ENCODE data around the gene PTPRQ.

The PTPRQ gene

GRCh38 chr12:80712866-80713265, 268.8 kb downstream of the PTPRQ start:
- Mint-ChIP-seq H3K36me3 (ENCODE audit: low read depth) (no peaks in the 10 kb centered on the region), H3K27me3 (ENCODE audit: low read depth) (peaks cover 69% of the 10 kb centered on the region), H3K27ac (no peak overlapping the region), H3K4me1 (ENCODE audit: low read depth) (peaks cover 3% of the 10 kb centered on the region), H3K4me3 (no peak overlapping the region), H3K9me3 (no peaks in the 10 kb centered on the region)
- DNase-seq (ENCODE audit: low spot score) = no peak

GRCh38 chr12:80713419-80713818, 269.4 kb downstream of the PTPRQ start:
- no peak overlapping the region for H3K27ac Mint-ChIP-seq
- no peaks in the 10 kb centered on the region for H3K9me3 Mint-ChIP-seq
- H3K4me1 Mint-ChIP-seq (ENCODE audit: low read depth) = peaks cover 2% of the 10 kb centered on the region
- no peak for DNase-seq (ENCODE audit: low spot score)
- no peaks in the 10 kb centered on the region for H3K36me3 Mint-ChIP-seq (ENCODE audit: low read depth)
- peaks cover 68% of the 10 kb centered on the region for H3K27me3 Mint-ChIP-seq (ENCODE audit: low read depth)
- no peak overlapping the region for H3K4me3 Mint-ChIP-seq

GRCh38 chr12:80714055-80714454, 270.0 kb downstream of the PTPRQ start:
- DNase-seq (ENCODE audit: low spot score) = no peak
- no peaks in the 10 kb centered on the region for H3K36me3 Mint-ChIP-seq (ENCODE audit: low read depth)
- no peaks in the 10 kb centered on the region for H3K9me3 Mint-ChIP-seq
- H3K27ac Mint-ChIP-seq = no peak overlapping the region
- H3K4me3 Mint-ChIP-seq = no peak overlapping the region
- peaks cover 2% of the 10 kb centered on the region for H3K4me1 Mint-ChIP-seq (ENCODE audit: low read depth)
- peaks cover 67% of the 10 kb centered on the region for H3K27me3 Mint-ChIP-seq (ENCODE audit: low read depth)

GRCh38 chr12:80714846-80715245, 270.8 kb downstream of the PTPRQ start:
- Mint-ChIP-seq H3K27me3 (ENCODE audit: low read depth) (peaks cover 60% of the 10 kb centered on the region), H3K27ac (no peak overlapping the region), H3K9me3 (no peaks in the 10 kb centered on the region), H3K4me1 (ENCODE audit: low read depth) (peaks cover 2% of the 10 kb centered on the region), H3K4me3 (no peak overlapping the region), H3K36me3 (ENCODE audit: low read depth) (no peaks in the 10 kb centered on the region)
- DNase-seq (ENCODE audit: low spot score) = no peak

- Mint-ChIP-seq H3K4me3 (no peak overlapping the region), H3K27ac (no peak overlapping the region), H3K27me3 (ENCODE audit: low read depth) (peaks cover 51% of the 10 kb centered on the region), H3K4me1 (ENCODE audit: low read depth) (no peaks in the 10 kb centered on the region), H3K9me3 (no peaks in the 10 kb centered on the region), H3K36me3 (ENCODE audit: low read depth) (no peaks in the 10 kb centered on the region)
- DNase-seq (ENCODE audit: low spot score) = no peak
These were observed 271.7 kb downstream of the PTPRQ start for GRCh38 chr12:80715713-80716249.

- Mint-ChIP-seq H3K36me3 (ENCODE audit: low read depth) (no peaks in the 10 kb centered on the region), H3K9me3 (no peaks in the 10 kb centered on the region), H3K27ac (no peak within 1 kb of the TSS), H3K27me3 (ENCODE audit: low read depth) (peaks cover 48% of the 10 kb centered on the region), H3K4me3 (no peak within 1 kb of the TSS), H3K4me1 (ENCODE audit: low read depth) (no peaks in the 10 kb centered on the region)
- no peak for DNase-seq (ENCODE audit: low spot score)
These were observed 272.8 kb downstream of the PTPRQ start, which contains the start of gene MYF5 for GRCh38 chr12:80716696-80717469. Gene MYF5, plus strand, starts transcription at chr12:80716912. Its CDS starts 152 bp downstream, at chr12:80717064.

GRCh38 chr12:80717856-80718255, 273.8 kb downstream of the PTPRQ start:
- peaks cover 45% of the 10 kb centered on the region for H3K27me3 Mint-ChIP-seq (ENCODE audit: low read depth)
- no peaks in the 10 kb centered on the region for H3K4me1 Mint-ChIP-seq (ENCODE audit: low read depth)
- no peak for DNase-seq (ENCODE audit: low spot score)
- no peak overlapping the region for H3K4me3 Mint-ChIP-seq
- no peaks in the 10 kb centered on the region for H3K9me3 Mint-ChIP-seq
- no peak overlapping the region for H3K27ac Mint-ChIP-seq
- no peaks in the 10 kb centered on the region for H3K36me3 Mint-ChIP-seq (ENCODE audit: low read depth)

GRCh38 chr12:80720516-80720915, 276.5 kb downstream of the PTPRQ start:
- Mint-ChIP-seq H3K4me3 (no peak overlapping the region), H3K9me3 (no peaks in the 10 kb centered on the region), H3K27me3 (ENCODE audit: low read depth) (peaks cover 23% of the 10 kb centered on the region), H3K4me1 (ENCODE audit: low read depth) (no peaks in the 10 kb centered on the region), H3K36me3 (ENCODE audit: low read depth) (no peaks in the 10 kb centered on the region), H3K27ac (no peak overlapping the region)
- no peak for DNase-seq (ENCODE audit: low spot score)

- Mint-ChIP-seq H3K27ac (no peak overlapping the region), H3K4me3 (no peak overlapping the region), H3K4me1 (ENCODE audit: low read depth) (no peaks in the 10 kb centered on the region), H3K9me3 (no peaks in the 10 kb centered on the region), H3K36me3 (ENCODE audit: low read depth) (no peaks in the 10 kb centered on the region), H3K27me3 (ENCODE audit: low read depth) (peaks cover 15% of the 10 kb centered on the region)
- no peak for DNase-seq (ENCODE audit: low spot score)
These were observed 277.3 kb downstream of the PTPRQ start for GRCh38 chr12:80721326-80721725.
